ENCODE results near the gene ZFAND6. TPM values are rescaled to one million over a fixed set of nuclear protein-coding genes. Genes with fewer than 3 reads are reported as not detected.

ZFAND6 gene
- total and polyA plus RNA-seq, 4 donors, result 47.6 to 102 (median 82.4) TPM

- peak overlapping the region in 1 of 2 donors; percentile 13 for H3K9ac ChIP-seq (ENCODE audit: low read depth in 1 of 2, low read length in 2 of 2)
- peaks cover 32 to 72% (median 63%) of the 10 kb centered on the region in 4 donors for H3K4me1 ChIP-seq (ENCODE audit: control insufficient read depth in 4 of 4, insufficient read depth in 4 of 4, low read length in 3 of 4)
- H3K36me3 ChIP-seq (ENCODE audit: control insufficient read depth in 4 of 4, insufficient read depth in 3 of 4, low read depth in 1 of 4, low read length in 3 of 4), result peaks cover 9 to 19% (median 14%) of the 10 kb centered on the region in 4 donors
- H3K27ac ChIP-seq (ENCODE audit: low read depth in 1 of 2, low read length in 2 of 2), result peak overlapping the region; percentile 84 to 90
- no peaks in the 10 kb centered on the region for H3K9me3 ChIP-seq (ENCODE audit: control insufficient read depth in 4 of 4, low read length in 3 of 4)
- H3K27me3 ChIP-seq (ENCODE audit: control insufficient read depth in 4 of 4, insufficient read depth in 4 of 4, low read length in 3 of 4), result no peaks in the 10 kb centered on the region
- H3K4me3 ChIP-seq (ENCODE audit: low read depth in 1 of 3, low read length in 3 of 3), result no peak overlapping the region
- DNase-seq (ENCODE audit: low spot score), result no peak
- TF ChIP-seq, protein P1, sequence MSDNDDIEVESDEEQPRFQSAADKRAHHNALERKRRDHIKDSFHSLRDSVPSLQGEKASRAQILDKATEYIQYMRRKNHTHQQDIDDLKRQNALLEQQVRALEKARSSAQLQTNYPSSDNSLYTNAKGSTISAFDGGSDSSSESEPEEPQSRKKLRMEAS (IDR thresholded peaks at IDR 0.05), result no peak
- TF ChIP-seq YY1 (IDR thresholded peaks at IDR 0.05), result no peak
- TF ChIP-seq HNF4A (conservative IDR thresholded peaks at IDR 0.05), result peak; percentile 26 to 61
- peak; percentile 10 to 77 for TF ChIP-seq RXRA (IDR thresholded peaks at IDR 0.05)
- peak; percentile 55 to 58 for TF ChIP-seq JUND (IDR thresholded peaks at IDR 0.05)
- no peak for TF ChIP-seq NR2F2 (IDR thresholded peaks at IDR 0.05)
- TF ChIP-seq TAF1 (conservative IDR thresholded peaks at IDR 0.05), result no peak
- TF ChIP-seq FOXA2 (IDR thresholded peaks at IDR 0.05), result no peak
- no peak for TF ChIP-seq REST (IDR thresholded peaks at IDR 0.05)
- TF ChIP-seq CTCF (IDR thresholded peaks at IDR 0.05; ENCODE audit: low read depth, low read length, missing input control), result no peak
- TF ChIP-seq GABPA (IDR thresholded peaks at IDR 0.05 in 1 of 2, conservative IDR thresholded peaks at IDR 0.05 in 1 of 2), result no peak
- TF ChIP-seq SP1 (IDR thresholded peaks at IDR 0.05), result no peak
- TF ChIP-seq FOXA1 (IDR thresholded peaks at IDR 0.05), result no peak
- TF ChIP-seq, protein P2, sequence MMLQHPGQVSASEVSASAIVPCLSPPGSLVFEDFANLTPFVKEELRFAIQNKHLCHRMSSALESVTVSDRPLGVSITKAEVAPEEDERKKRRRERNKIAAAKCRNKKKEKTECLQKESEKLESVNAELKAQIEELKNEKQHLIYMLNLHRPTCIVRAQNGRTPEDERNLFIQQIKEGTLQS (IDR thresholded peaks at IDR 0.05), result peak; percentile 26
- no peak for TF ChIP-seq ZBTB33 (IDR thresholded peaks at IDR 0.05)
- no peak for TF ChIP-seq EGR1 (IDR thresholded peaks at IDR 0.05; ENCODE audit: low read depth in 2 of 2)
- no peak for TF ChIP-seq HNF4G (IDR thresholded peaks at IDR 0.05)
- TF ChIP-seq RAD21 (IDR thresholded peaks at IDR 0.05), result peak in 1 of 2 donors; percentile 43
- 56% methylated on average over 11 of the region's 11 CpGs for whole genome bisulfite sequencing
Measured at GRCh38 chr15:80174017-80174746, 114.7 kb downstream of the ZFAND6 start.

Data from liver (tissue), 9 donors.